GM21390 (cell line): Measurements from ENCODE around the gene CGB5.
"Not testable (repeated sequence)": the region's sequence is repeated elsewhere in the genome, so short reads cannot be mapped to it uniquely, and the experiment has no call there.

Experiments used
- ATAC-seq: cut with Tn5 transposase; IDR thresholded peaks from one replicate; pipeline ENCODE4 v1.9.1; 2021; ENCODE audit not compliant: unreplicated experiment

CGB5 gene

DNA sequence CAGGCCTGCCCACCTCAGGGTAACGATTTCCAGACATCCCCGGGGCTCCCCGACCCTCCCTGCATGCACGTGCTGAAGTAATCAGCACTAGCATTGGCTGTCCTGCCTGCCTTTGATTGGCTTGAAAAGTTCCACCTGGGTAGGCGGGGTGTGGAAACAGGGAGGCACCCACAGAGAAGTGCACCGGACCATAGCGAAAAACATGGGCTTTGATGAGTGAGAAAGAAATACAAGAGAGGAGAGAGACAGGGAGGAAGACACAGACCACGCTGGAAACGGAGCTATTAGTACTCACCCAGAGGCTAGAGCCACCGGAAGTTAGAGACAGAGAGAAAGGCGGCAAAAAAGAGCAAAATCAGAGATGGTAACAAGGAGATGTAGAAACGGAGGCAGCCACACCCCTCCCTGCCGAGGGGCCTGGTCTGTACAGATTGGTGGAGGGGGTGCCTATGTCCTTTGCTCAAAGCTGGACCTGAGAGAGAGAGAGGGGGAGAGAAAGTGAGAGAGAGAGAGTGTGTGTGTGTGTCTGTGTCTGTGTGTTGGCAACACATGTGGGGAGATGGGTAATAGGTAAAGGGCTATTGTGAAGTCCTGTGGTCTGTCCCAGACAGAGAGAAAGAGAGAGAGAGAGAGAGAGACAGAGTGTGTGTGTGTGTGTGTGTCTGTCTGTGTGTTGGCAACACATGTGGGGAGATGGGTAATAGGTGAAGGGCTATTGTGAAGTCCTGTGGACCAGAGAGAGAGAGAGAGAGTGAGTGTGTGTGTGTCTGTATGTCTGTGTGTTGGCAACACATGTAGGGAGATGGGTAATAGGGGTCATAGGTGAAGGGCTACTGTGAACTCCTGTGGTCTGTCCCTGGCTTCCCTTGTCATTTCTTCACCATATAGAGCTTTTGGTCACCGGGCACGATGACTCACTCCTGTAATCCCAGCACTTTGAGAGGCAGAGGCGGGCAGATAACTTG, 22.4 kb upstream of the CGB5 start:
- ATAC-seq = no peak

DNA sequence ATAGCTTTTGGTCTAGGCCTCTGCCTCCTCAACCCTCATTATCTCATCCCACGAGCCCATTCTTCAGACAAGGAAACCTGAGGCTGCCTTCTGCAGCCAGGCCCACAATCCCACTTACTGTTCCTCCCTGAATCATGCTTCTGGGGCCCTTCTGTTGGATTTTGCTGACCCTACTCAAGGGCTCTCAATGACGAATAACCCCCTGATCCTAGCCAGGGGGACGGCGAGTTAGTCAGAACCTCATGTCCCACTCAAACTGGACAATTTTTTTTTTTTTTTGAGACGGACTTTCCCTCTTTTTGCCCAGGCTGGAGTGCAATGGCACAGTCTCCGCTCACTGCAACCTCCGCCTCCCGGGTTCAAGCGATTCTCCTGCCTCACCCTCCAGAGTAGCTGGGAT, 21.5 kb upstream of the CGB5 start:
- ATAC-seq = no peak

DNA sequence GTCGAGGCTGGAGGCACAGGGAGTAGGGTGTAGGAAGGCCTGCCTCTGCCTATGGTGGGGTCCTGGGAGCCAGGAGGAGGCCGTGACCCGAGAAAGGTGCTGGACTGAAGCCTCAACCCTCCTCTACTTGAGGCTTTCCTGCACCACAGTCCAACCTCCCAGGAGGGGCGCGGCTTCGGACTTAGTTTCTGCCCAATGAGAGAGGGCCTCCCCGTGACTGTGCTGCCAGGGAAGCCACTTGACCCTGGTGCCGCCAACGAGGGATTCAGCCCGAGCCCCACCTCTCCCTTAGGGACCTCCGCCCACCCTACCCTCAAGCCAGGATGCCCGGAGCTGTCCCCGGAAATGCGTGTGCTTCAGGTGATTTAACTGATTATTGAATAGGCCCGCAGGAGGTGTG, 19.4 kb upstream of the CGB5 start, which contains the start of gene CGB3:
Gene CGB3, minus strand, starts transcription at position 101 of the 400 bp plus-strand sequence. CDS start 362 bp downstream, outside the sequence.
- not testable (repeated sequence) for ATAC-seq

GRCh38 chr19:49025088-49025487, 18.6 kb upstream of the CGB5 start:
- not testable (repeated sequence) for ATAC-seq

- not testable (repeated sequence) for ATAC-seq
Observed at GRCh38 chr19:49025599-49025998, 18.0 kb upstream of the CGB5 start.

DNA sequence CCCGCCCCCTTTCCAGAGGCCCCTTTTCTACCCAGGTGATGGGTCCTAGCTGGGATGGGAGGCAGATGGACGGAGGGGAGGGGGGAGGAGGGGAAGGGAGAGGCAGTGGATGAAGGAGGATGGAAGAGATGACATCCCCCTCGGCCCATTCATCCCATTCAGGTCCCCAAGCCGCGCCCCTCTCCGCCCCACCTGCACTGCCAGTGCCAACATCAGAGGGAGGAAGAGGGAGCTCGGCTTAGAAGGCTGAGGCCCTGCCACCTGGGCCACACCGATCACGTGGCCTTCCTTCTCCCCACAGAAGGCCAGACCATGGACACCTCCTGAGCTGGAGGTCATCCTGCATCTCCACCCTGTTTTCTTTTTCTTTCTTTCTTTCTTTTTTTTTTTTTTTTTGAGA, 15.0 kb upstream of the CGB5 start:
- not testable (repeated sequence) for ATAC-seq

DNA sequence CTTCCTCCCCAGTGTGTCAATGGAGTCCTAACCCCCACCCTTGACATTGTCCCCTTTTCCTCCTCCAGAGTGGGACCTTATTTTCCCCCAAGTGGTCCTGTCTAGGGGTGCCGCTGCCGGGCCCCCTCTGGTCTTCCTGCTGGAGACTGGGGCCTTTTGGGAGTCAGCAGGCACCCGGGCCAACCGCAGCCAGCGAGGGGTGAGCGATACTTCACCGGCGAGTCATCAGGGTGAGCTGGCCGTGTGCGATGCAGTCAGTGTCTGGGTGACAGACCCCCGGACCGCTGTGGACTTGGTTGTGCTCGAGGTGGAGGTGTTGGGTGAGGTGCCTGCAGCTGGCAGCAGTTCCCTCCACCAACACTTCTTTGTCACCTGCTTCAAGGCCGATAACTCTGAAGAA, 13.9 kb upstream of the CGB5 start:
- not testable (repeated sequence) for ATAC-seq

DNA sequence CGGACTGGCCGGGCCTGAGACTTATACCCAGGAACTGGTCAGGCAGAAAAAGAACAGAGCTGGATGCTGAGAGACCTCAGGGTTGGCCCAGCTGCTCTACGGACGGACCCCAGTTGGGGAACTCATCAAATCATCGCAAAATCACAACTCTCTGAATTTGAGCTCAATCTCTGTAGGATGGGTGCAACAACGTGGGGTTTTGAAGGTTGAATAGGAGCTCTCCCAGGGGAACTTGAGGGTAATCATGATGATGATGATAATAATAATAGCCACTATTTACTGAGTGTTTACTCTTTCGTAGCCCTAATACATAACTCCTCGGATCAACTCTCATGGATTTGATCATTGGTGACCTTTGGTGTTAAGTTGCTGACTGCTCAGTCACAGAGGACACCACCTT, 13.3 kb upstream of the CGB5 start:
- not testable (repeated sequence) for ATAC-seq

GRCh38 chr19:49031642-49032301, 11.9 kb upstream of the CGB5 start, which contains the start of gene CGB2:
TSS of gene CGB2 (plus strand) at chr19:49031890. CDS start at chr19:49032096, 206 bp downstream.
- not testable (repeated sequence) for ATAC-seq

- ATAC-seq = not testable (repeated sequence)
Observed at GRCh38 chr19:49036815-49037214, 6.8 kb upstream of the CGB5 start, which contains the start of gene CGB1. TSS of gene CGB1 (minus strand) at chr19:49036895. CDS start at chr19:49036711, 184 bp downstream.

DNA sequence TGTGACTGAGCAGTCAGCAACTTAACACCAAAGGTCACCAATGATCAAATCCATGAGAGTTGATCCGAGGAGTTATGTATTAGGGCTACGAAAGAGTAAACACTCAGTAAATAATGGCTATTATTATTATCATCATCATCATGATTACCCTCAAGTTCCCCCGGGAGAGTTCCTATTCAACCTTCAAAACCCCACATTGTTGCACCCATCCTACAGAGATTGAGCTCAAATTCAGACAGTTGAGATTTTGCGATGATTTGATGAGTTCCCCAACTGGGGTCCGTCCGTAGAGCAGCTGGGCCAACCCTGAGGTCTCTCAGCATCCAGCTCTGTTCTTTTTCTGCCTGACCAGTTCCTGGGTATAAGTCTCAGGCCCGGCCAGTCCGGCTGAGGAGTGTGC, 5.5 kb upstream of the CGB5 start:
- ATAC-seq = not testable (repeated sequence)

DNA sequence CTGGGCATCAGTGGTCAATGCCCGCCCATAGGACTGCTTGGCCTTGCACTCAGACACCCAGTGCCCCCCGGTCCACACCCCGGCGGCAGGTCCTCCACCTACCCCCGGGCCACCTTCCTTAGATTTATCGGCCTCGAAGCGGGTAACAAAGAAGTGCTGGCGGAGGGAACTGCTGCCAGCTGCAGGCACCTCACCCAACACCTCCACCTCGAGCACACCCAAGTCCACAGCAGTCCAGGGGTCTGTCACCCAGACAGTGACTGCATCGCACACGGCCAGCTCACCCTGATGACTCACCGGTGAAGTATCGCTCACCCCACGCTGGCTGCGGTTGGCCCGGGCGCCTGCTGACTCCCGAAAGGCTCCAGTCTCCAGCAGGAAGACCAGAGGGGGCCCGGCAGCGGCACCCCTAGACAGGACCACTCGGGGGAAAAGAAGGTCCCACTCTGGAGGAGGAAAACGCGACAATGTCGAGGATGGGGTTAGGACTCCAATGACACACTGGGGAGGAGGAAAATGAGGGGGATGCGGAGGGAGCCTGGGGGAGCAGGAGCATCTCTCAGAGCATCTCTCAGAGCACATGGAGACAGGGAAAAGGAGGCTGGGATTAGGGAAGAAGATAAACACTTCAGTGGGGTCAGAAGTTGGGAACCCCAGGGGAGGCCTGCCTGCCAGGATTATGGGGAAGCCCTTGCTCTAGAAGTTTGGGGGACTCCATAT, 4.9 kb upstream of the CGB5 start:
- not testable (repeated sequence) for ATAC-seq

GRCh38 chr19:49039736-49040135, 3.9 kb upstream of the CGB5 start:
- not testable (repeated sequence) for ATAC-seq

GRCh38 chr19:49042177-49042576, 1.5 kb upstream of the CGB5 start:
- ATAC-seq = no peak

DNA sequence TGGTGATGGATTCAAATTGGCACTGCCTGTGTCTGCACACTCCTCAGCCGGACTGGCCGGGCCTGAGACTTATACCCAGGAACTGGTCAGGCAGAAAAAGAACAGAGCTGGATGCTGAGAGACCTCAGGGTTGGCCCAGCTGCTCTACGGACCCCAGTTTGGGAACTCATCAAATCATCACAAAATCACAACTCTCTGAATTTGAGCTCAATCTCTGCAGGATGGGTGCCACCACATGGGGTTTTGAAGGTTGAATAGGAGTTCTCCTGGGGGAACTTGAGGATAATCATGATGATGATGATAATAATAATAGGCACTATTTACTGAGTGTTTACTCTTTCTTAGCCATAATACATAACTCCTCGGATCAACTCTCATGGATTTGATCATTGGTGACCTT, 982 bp upstream of the CGB5 start:
- not testable (repeated sequence) for ATAC-seq

DNA sequence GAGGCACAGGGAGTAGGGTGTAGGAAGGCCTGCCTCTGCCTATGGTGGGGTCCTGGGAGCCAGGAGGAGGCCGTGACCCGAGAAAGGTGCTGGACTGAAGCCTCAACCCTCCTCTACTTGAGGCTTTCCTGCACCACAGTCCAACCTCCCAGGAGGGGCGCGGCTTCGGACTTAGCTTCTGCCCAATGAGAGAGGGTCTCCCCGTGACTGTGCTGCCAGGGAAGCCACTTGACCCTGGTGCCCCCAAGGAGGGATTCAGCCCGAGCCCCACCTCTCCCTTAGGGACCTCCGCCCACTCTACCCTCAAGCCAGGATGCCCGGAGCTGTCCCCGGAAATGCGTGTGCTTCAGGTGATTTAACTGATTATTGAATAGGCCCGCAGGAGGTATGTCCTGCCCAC, 5.4 kb downstream of the CGB5 start, which contains the start of gene CGB8:
Gene CGB8, minus strand, starts transcription at position 101 of the 400 bp plus-strand sequence. CDS start 372 bp downstream, outside the sequence.
- ATAC-seq = not testable (repeated sequence)

GRCh38 chr19:49049834-49050233, 6.2 kb downstream of the CGB5 start:
- ATAC-seq = not testable (repeated sequence)

DNA sequence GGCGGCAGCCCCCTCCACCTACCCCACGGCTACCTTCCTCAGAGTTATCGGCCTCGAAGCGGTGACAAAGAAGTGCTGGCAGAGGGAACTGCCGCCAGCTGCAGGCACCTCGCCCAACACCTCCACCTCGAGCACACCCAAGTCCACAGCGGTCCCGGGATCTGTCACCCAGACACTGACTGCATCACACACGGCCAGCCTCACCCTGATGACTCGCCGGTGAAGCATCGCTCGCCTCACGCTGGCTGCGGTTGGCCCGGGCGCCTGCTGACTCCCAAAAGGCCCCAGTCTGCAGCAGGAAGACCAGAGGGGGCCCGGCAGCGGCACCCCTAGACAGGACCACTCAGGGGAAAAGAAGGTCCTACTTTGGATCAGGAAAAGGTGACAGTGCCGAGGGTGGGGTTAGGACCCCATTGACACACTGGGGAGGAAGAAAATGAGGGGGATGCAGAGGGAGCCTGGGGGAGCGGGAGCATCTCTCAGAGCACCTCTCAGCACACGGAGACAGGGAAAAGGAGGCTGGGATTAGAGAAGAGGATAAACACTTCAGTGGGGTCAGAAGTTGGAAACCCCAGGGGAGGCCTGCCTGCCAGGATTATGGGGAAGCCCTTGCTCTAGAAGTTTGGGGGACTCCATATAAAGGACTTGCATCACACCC, 6.9 kb downstream of the CGB5 start:
- not testable (repeated sequence) for ATAC-seq

GRCh38 chr19:49056101-49056901, 12.7 kb downstream of the CGB5 start:
- no peak for ATAC-seq
